ENCODE results near the gene YIPF7.

- TF ChIP-seq CTCF (IDR thresholded peaks at IDR 0.05) (no peak), POLR2A (IDR thresholded peaks at IDR 0.05) (no peak)
Measured at GRCh38 chr4:44616621-44617020, 34.8 kb downstream of the YIPF7 start.

All from uterus (tissue), 2 donors.